Fibroblast of pulmonary artery (primary cell): ENCODE results near the gene TUBAL3.

Source experiments
- DNase-seq: peaks from one replicate; pipeline ENCODE4 v3.0.0-alpha.2; 2010; ENCODE audit warnings: low read depth
- H3K4me3 ChIP-seq: replicated peaks from 2 replicates; pipeline ENCODE4 v1.5.1; 2011; ENCODE audit warnings: low read depth, mild to moderate bottlenecking, control low read depth, low read length, moderate library complexity
- CTCF ChIP-seq: IDR thresholded peaks from 2 replicates; pipeline ENCODE4 v1.5.1; 2011; ENCODE audit warnings: mild to moderate bottlenecking, control low read depth, low read length, inconsistent platforms; ENCODE audit errors: missing control alignments

TUBAL3 gene

DNA sequence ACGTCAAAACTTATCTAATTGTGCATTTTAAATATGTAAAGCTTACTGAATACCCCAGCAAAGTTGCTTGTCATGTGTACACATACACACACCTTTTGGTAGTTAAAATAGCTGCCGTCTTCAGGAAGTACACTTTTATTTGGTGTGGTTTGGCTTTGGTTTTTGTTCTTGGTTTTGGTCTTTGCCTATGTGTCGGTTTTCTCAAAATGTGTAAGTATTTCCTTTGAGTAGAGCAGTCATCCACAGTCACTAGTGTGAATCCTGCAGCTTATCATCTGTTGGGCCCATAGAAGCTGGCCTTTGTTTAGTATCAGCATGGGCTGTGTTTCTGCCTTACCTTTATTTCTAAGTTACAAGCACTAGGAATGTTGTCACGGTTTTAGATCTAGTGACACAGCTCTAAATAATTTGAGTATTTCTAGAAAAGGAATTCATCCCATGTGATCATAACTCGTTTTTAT is 43.0 kb upstream of the TUBAL3 start:
- no peak for DNase-seq
- TF ChIP-seq CTCF: no peak
- peak overlapping the region; percentile 65 for H3K4me3 ChIP-seq

- TF ChIP-seq CTCF: no peak
- DNase-seq: no peak
- peak overlapping the region; percentile 65 for H3K4me3 ChIP-seq
These were observed 42.4 kb upstream of the TUBAL3 start for GRCh38 chr10:5447056-5447455.

- TF ChIP-seq CTCF: no peak
- peak; percentile 87 for DNase-seq
- peak overlapping the region; percentile 65 for H3K4me3 ChIP-seq
These were observed 41.8 kb upstream of the TUBAL3 start for GRCh38 chr10:5446390-5446926.

DNA sequence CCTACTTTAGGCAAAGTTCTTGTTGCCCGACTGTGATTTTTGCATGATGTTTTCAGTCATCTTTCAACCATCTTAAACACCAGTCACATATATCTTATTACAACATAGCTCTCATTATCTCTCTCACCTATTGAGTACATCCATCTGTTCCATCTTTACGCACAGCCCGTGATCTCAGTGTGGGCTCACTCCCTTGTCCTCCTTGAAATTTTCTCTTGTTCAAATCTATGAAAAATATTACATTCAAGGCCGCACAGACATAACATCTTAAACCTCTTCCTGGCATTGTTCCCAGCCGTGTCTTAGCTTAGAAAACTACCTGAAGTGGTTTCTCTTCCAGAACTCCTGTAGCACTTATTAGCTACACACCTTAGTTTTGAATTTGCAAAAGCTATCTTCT is 40.4 kb upstream of the TUBAL3 start:
- TF ChIP-seq CTCF: no peak
- no peak overlapping the region for H3K4me3 ChIP-seq
- DNase-seq: no peak

DNA sequence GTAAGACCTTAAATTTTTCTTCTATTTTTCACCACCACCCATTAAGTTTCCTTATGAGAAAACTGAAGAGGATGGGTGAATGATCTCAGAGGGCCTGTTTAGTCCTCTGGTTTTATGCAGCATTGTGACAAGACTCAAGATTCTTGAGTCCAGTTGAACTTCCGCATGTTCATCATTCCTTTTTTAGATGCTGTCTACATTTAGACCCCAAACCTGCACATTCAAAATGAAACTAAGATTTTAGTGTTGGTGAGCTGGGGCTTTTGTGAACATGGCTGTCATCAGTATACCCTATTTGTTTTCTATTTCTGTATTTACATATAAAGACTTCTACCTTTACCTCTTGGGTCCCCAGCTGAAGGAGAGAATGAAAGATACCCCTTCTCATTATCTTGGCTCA is 38.8 kb upstream of the TUBAL3 start:
- no peak for DNase-seq

GRCh38 chr10:5442990-5443370 is 38.4 kb upstream of the TUBAL3 start:
- no peak for DNase-seq
- H3K4me3 ChIP-seq: no peak overlapping the region
- no peak for TF ChIP-seq CTCF

More for the DNA sequence above, 38.8 kb upstream of the TUBAL3 start:
- H3K4me3 ChIP-seq: no peak overlapping the region
- TF ChIP-seq CTCF: no peak

- DNase-seq: peak; percentile 75
- TF ChIP-seq CTCF: peak; percentile 75
- H3K4me3 ChIP-seq: no peak overlapping the region
These were observed 37.7 kb upstream of the TUBAL3 start for GRCh38 chr10:5442065-5442989.
